ENCODE measurements around the gene ZNF473.
A peak's percentile ranks its signal among the peaks of the same experiment; 100 is the strongest.

The ZNF473 gene

GRCh38 chr19:49988433-49988832 lies 37.4 kb upstream of the ZNF473 start:
- in situ Hi-C loops (cut with HindIII; ENCODE audit: low pct_unique_long_range_greater_than_20kb, low sequenced_read_pairs) = no loop called here
- DNase-seq (ENCODE audit: low read depth in 1 of 2, low spot score in 1 of 2) = no peak
- no peak for TF ChIP-seq JUND (IDR thresholded peaks at IDR 0.05; ENCODE audit: low read depth)

- peak; percentile 57 to 61 for DNase-seq (ENCODE audit: low read depth in 1 of 2, low spot score in 1 of 2)
- in situ Hi-C loops (cut with HindIII; ENCODE audit: low pct_unique_long_range_greater_than_20kb, low sequenced_read_pairs) = no loop called here
- TF ChIP-seq JUND (IDR thresholded peaks at IDR 0.05; ENCODE audit: low read depth) = no peak
These were observed 28.1 kb upstream of the ZNF473 start for GRCh38 chr19:49997709-49998108.

- no peak for DNase-seq (ENCODE audit: low read depth in 1 of 2, low spot score in 1 of 2)
- no peak for TF ChIP-seq JUND (IDR thresholded peaks at IDR 0.05; ENCODE audit: low read depth)
- in situ Hi-C loops (cut with HindIII; ENCODE audit: low pct_unique_long_range_greater_than_20kb, low sequenced_read_pairs) = no loop called here
These were observed 26.3 kb upstream of the ZNF473 start for GRCh38 chr19:49999371-50000010.

- no peak for TF ChIP-seq JUND (IDR thresholded peaks at IDR 0.05; ENCODE audit: low read depth)
- no peak for DNase-seq (ENCODE audit: low read depth in 1 of 2, low spot score in 1 of 2)
- in situ Hi-C loops (cut with HindIII; ENCODE audit: low pct_unique_long_range_greater_than_20kb, low sequenced_read_pairs) = no loop called here
These were observed 25.6 kb upstream of the ZNF473 start for GRCh38 chr19:50000038-50000840.

GRCh38 chr19:50000841-50001557 lies 24.8 kb upstream of the ZNF473 start:
- in situ Hi-C loops (cut with HindIII; ENCODE audit: low pct_unique_long_range_greater_than_20kb, low sequenced_read_pairs) = no loop called here
- no peak for TF ChIP-seq JUND (IDR thresholded peaks at IDR 0.05; ENCODE audit: low read depth)
- no peak for DNase-seq (ENCODE audit: low read depth in 1 of 2, low spot score in 1 of 2)

- in situ Hi-C loops (cut with HindIII; ENCODE audit: low pct_unique_long_range_greater_than_20kb, low sequenced_read_pairs) = no loop called here
- no peak for DNase-seq (ENCODE audit: low read depth in 1 of 2, low spot score in 1 of 2)
- no peak for TF ChIP-seq JUND (IDR thresholded peaks at IDR 0.05; ENCODE audit: low read depth)
These were observed 24.0 kb upstream of the ZNF473 start for GRCh38 chr19:50001775-50002174.

- no peak for DNase-seq (ENCODE audit: low read depth in 1 of 2, low spot score in 1 of 2)
- TF ChIP-seq JUND (IDR thresholded peaks at IDR 0.05; ENCODE audit: low read depth) = no peak
- in situ Hi-C loops (cut with HindIII; ENCODE audit: low pct_unique_long_range_greater_than_20kb, low sequenced_read_pairs) = no loop called here
These were observed 23.3 kb upstream of the ZNF473 start for GRCh38 chr19:50002386-50002960.

- TF ChIP-seq JUND (IDR thresholded peaks at IDR 0.05; ENCODE audit: low read depth) = no peak
- in situ Hi-C loops (cut with HindIII; ENCODE audit: low pct_unique_long_range_greater_than_20kb, low sequenced_read_pairs) = no loop called here
- DNase-seq (ENCODE audit: low read depth in 1 of 2, low spot score in 1 of 2) = no peak
These were observed 22.5 kb upstream of the ZNF473 start for GRCh38 chr19:50003254-50003788.

- in situ Hi-C loops (cut with HindIII; ENCODE audit: low pct_unique_long_range_greater_than_20kb, low sequenced_read_pairs) = no loop called here
- no peak for TF ChIP-seq JUND (IDR thresholded peaks at IDR 0.05; ENCODE audit: low read depth)
- no peak for DNase-seq (ENCODE audit: low read depth in 1 of 2, low spot score in 1 of 2)
These were observed 21.9 kb upstream of the ZNF473 start for GRCh38 chr19:50003810-50004419.

- DNase-seq (ENCODE audit: low read depth in 1 of 2, low spot score in 1 of 2) = no peak
- TF ChIP-seq JUND (IDR thresholded peaks at IDR 0.05; ENCODE audit: low read depth) = no peak
- in situ Hi-C loops (cut with HindIII; ENCODE audit: low pct_unique_long_range_greater_than_20kb, low sequenced_read_pairs) = no loop called here
These were observed 20.4 kb upstream of the ZNF473 start for GRCh38 chr19:50005428-50005827.

GRCh38 chr19:50007170-50007569 lies 18.6 kb upstream of the ZNF473 start:
- no peak for DNase-seq (ENCODE audit: low read depth in 1 of 2, low spot score in 1 of 2)
- in situ Hi-C loops (cut with HindIII; ENCODE audit: low pct_unique_long_range_greater_than_20kb, low sequenced_read_pairs) = no loop called here
- TF ChIP-seq JUND (IDR thresholded peaks at IDR 0.05; ENCODE audit: low read depth) = no peak

- in situ Hi-C loops (cut with HindIII; ENCODE audit: low pct_unique_long_range_greater_than_20kb, low sequenced_read_pairs) = no loop called here
- no peak for TF ChIP-seq JUND (IDR thresholded peaks at IDR 0.05; ENCODE audit: low read depth)
- DNase-seq (ENCODE audit: low read depth in 1 of 2, low spot score in 1 of 2) = no peak
These were observed 17.9 kb upstream of the ZNF473 start for GRCh38 chr19:50007947-50008346.

Measured in T47D (cell line).